ENCODE measurements around the gene SRGAP1.

Gene SRGAP1

DNA sequence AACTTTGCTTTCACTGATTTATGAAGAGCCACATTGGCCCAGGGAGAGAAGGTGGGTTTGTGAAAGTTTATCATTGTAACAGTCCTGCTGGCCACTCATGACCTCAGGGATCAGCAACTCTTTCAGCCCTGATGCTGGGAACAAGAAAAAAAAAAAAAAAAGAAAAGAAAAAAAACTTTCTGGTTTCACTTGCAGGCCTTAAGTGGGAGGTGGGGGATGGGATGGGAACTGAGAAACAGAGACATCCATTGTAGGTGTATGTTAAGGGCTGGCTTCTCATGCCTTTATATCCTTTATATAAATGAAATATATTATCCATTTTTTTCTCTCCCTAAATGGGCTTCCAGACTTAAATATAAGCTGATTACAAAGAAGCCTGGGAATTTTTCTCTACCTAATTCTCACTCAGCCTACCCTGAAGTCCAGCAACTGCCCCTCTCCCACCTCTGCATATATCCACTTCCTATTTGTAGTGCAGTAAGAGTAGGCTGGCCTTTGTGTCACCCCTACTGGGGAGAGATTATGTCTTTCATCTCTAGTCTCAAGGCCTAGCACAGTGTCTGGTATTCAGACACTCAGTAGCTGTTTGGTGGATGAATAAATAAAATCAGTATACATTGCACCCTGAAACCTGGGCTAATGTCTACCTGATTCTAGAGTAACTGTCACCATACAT lies 190.5 kb downstream of the SRGAP1 start:
- CTCF ChIA-PET: no interaction called here
- H3K9me3 ChIP-seq (ENCODE audit: control insufficient read depth, insufficient read depth, low read depth, low read length): no peaks in the 10 kb centered on the region
- H3K36me3 ChIP-seq (ENCODE audit: control insufficient read depth in 2 of 2, insufficient read depth in 1 of 2, low read length in 2 of 2): no peaks in the 10 kb centered on the region
- peaks cover 3% of the 10 kb centered on the region; the same call in 1 of the 2 replicates for H3K4me1 ChIP-seq (ENCODE audit: control insufficient read depth, insufficient read depth, low read length)
- POLR2A ChIA-PET: no interaction called here
- H3K4me3 ChIP-seq (ENCODE audit: low read depth, low read length): no peak overlapping the region
- TF ChIP-seq ZNF354C (tag by site-specific recombination; IDR thresholded peaks at IDR 0.05; ENCODE audit: borderline replicate concordance, low read depth) (no peak), PRDM1 (tag by site-specific recombination; IDR thresholded peaks at IDR 0.05) (0 out of 2 replicates have a peak, but pooled peaks have one; percentile 9)
- no peak overlapping the region for H3K27ac ChIP-seq (ENCODE audit: extremely low read depth, low read depth, low read length)

DNA sequence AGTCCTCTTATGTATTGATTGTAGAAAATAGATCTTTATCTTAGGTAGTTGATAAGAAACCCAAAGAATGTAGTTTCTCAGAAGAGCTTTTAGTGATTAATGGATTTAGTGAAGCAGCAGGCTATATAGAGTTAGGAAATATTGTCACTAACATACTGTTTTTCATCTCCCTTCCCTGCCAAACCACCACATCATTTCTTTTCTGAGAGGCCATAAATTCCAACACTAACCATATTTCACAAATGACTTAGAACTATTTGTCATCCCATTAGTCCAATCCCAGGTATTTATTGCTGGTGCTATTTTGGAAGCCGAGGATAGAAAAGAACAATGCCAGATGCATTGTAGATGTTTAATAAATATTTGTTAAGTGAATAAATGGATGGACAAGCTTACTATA lies 191.9 kb downstream of the SRGAP1 start:
- ChIA-PET POLR2A (no interaction called here), CTCF (no interaction called here)
- no peak for TF ChIP-seq EGR2 (tag by site-specific recombination; IDR thresholded peaks at IDR 0.05; ENCODE audit: low read depth)
- TF ChIP-seq GFI1B (tag by site-specific recombination; IDR thresholded peaks at IDR 0.05): no peak
- TF ChIP-seq, protein P1, sequence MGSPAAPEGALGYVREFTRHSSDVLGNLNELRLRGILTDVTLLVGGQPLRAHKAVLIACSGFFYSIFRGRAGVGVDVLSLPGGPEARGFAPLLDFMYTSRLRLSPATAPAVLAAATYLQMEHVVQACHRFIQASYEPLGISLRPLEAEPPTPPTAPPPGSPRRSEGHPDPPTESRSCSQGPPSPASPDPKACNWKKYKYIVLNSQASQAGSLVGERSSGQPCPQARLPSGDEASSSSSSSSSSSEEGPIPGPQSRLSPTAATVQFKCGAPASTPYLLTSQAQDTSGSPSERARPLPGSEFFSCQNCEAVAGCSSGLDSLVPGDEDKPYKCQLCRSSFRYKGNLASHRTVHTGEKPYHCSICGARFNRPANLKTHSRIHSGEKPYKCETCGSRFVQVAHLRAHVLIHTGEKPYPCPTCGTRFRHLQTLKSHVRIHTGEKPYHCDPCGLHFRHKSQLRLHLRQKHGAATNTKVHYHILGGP (tag by site-specific recombination; IDR thresholded peaks at IDR 0.05): no peak
- TF ChIP-seq KLF8 (tag by site-specific recombination; IDR thresholded peaks at IDR 0.05): no peak
- no peak for TF ChIP-seq ZNF510 (tag by site-specific recombination; IDR thresholded peaks at IDR 0.05; ENCODE audit: insufficient replicate concordance)
- TF ChIP-seq ZNF214 (tag by site-specific recombination; IDR thresholded peaks at IDR 0.05; ENCODE audit: borderline replicate concordance): no peak
- no peak for TF ChIP-seq ZNF654 (tag by site-specific recombination; IDR thresholded peaks at IDR 0.05; ENCODE audit: low read depth)
- TF ChIP-seq, protein P2, sequence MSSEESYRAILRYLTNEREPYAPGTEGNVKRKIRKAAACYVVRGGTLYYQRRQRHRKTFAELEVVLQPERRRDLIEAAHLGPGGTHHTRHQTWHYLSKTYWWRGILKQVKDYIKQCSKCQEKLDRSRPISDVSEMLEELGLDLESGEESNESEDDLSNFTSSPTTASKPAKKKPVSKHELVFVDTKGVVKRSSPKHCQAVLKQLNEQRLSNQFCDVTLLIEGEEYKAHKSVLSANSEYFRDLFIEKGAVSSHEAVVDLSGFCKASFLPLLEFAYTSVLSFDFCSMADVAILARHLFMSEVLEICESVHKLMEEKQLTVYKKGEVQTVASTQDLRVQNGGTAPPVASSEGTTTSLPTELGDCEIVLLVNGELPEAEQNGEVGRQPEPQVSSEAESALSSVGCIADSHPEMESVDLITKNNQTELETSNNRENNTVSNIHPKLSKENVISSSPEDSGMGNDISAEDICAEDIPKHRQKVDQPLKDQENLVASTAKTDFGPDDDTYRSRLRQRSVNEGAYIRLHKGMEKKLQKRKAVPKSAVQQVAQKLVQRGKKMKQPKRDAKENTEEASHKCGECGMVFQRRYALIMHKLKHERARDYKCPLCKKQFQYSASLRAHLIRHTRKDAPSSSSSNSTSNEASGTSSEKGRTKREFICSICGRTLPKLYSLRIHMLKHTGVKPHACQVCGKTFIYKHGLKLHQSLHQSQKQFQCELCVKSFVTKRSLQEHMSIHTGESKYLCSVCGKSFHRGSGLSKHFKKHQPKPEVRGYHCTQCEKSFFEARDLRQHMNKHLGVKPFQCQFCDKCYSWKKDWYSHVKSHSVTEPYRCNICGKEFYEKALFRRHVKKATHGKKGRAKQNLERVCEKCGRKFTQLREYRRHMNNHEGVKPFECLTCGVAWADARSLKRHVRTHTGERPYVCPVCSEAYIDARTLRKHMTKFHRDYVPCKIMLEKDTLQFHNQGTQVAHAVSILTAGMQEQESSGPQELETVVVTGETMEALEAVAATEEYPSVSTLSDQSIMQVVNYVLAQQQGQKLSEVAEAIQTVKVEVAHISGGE (tag by site-specific recombination; conservative IDR thresholded peaks at IDR 0.05; ENCODE audit: low read depth): no peak
- no peak for TF ChIP-seq ZNF621 (tag by site-specific recombination; IDR thresholded peaks at IDR 0.05)
- TF ChIP-seq RBAK (tag by site-specific recombination; IDR thresholded peaks at IDR 0.05): no peak
- TF ChIP-seq HOXC10 (CRISPR knock-in tag; IDR thresholded peaks at IDR 0.05): no peak
- TF ChIP-seq, protein P3, sequence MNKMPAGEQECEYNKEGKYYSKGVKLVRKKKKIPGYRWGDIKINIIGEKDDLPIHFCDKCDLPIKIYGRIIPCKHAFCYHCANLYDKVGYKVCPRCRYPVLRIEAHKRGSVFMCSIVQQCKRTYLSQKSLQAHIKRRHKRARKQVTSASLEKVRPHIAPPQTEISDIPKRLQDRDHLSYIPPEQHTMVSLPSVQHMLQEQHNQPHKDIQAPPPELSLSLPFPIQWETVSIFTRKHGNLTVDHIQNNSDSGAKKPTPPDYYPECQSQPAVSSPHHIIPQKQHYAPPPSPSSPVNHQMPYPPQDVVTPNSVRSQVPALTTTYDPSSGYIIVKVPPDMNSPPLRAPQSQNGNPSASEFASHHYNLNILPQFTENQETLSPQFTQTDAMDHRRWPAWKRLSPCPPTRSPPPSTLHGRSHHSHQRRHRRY (tag by site-specific recombination; IDR thresholded peaks at IDR 0.05): no peak
- no peak for TF ChIP-seq ZNF274 (IDR thresholded peaks at IDR 0.05; ENCODE audit: low read length)
- no peak for TF ChIP-seq ZNF274 (tag by site-specific recombination; IDR thresholded peaks at IDR 0.05; ENCODE audit: borderline replicate concordance)
- TF ChIP-seq ZNF16 (tag by site-specific recombination; IDR thresholded peaks at IDR 0.05; ENCODE audit: low read depth): no peak
- no peak for TF ChIP-seq ZNF248 (tag by site-specific recombination; IDR thresholded peaks at IDR 0.05)
- no peak for TF ChIP-seq HOXA7 (CRISPR knock-in tag; IDR thresholded peaks at IDR 0.05; ENCODE audit: borderline replicate concordance)

More for the DNA sequence above, 191.9 kb downstream of the SRGAP1 start:
- peaks cover 3% of the 10 kb centered on the region; the same call in 1 of the 2 replicates for H3K4me1 ChIP-seq (ENCODE audit: control insufficient read depth, insufficient read depth, low read length)
- H3K9me3 ChIP-seq (ENCODE audit: control insufficient read depth, insufficient read depth, low read depth, low read length): no peaks in the 10 kb centered on the region
- H3K36me3 ChIP-seq (ENCODE audit: control insufficient read depth in 2 of 2, insufficient read depth in 1 of 2, low read length in 2 of 2): no peaks in the 10 kb centered on the region; a peak in 1 of 3 replicates
- H3K4me3 ChIP-seq (ENCODE audit: low read depth, low read length): no peak overlapping the region
- no peak overlapping the region for H3K27ac ChIP-seq (ENCODE audit: extremely low read depth, low read depth, low read length)
